Erythroblast (primary cell): ENCODE measurements around the gene MYO1E.

Experiments used
- DNase-seq, 2 experiments: peaks; one replicate each; lab custom pipeline; 2025; lab: John Stamatoyannopoulos, UW
- GATA1 ChIP-seq: IDR thresholded peaks from 2 replicates; pipeline ENCODE4 v1.6.1; 2011; ENCODE audit warnings: low read depth, mild to moderate bottlenecking, control low read depth, low read length, moderate library complexity
- POLR2A ChIP-seq: IDR thresholded peaks from 2 replicates; pipeline ENCODE4 v1.6.1; 2011; ENCODE audit warnings: mild to moderate bottlenecking, low read length

The MYO1E gene

GRCh38 chr15:59205839-59206622 lies 166.6 kb downstream of the MYO1E start:
- TF ChIP-seq POLR2A = no peak
- TF ChIP-seq GATA1 = no peak
- no peak for DNase-seq

DNA sequence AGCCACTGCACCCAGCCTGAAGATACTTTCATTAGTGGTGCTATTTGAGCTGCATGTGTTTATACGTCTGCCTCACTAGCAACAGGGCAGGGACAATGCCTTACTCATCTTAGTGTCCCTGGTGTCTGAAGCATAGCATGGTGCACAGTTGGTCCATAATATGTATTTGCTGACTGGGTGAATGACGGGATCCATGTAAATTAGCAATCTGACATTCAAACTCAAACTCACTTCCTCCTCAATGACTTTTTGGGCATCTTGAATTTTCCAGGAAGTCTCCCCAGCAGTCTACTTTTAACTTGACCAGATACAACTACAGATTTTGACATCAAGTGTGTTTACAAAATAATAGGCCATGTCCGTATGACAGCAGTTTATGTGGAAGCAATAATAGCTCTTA lies 169.0 kb downstream of the MYO1E start:
- DNase-seq = no peak
- TF ChIP-seq POLR2A (no peak), GATA1 (no peak)

- no peak for TF ChIP-seq GATA1
- TF ChIP-seq POLR2A = no peak
- DNase-seq = no peak
Measured at GRCh38 chr15:59203008-59203407, 169.7 kb downstream of the MYO1E start.

GRCh38 chr15:59200560-59200959 lies 172.1 kb downstream of the MYO1E start:
- DNase-seq = no peak
- TF ChIP-seq GATA1 = no peak
- no peak for TF ChIP-seq POLR2A

GRCh38 chr15:59199626-59200465 lies 172.8 kb downstream of the MYO1E start:
- TF ChIP-seq GATA1 = no peak
- TF ChIP-seq POLR2A = no peak
- no peak for DNase-seq

DNA sequence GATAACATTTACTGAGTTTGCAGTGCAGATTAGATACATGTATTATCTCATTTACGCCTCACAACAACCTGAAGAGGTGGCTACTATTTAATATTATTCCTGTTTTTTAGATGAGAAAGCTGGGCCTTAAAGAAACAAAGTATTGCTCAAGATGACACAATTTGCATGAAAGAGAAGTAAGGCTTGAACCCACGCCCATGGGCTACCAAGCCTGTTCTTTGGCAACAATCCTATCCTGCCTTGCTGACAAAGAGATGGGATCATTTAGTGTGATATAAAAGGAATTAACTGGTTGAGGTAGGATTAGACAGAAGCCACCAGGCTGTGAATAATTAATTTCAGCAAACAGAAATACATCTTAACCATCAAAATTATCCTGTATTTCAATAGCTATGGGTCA lies 175.2 kb downstream of the MYO1E start:
- TF ChIP-seq GATA1 = no peak
- TF ChIP-seq POLR2A = no peak
- no peak for DNase-seq

DNA sequence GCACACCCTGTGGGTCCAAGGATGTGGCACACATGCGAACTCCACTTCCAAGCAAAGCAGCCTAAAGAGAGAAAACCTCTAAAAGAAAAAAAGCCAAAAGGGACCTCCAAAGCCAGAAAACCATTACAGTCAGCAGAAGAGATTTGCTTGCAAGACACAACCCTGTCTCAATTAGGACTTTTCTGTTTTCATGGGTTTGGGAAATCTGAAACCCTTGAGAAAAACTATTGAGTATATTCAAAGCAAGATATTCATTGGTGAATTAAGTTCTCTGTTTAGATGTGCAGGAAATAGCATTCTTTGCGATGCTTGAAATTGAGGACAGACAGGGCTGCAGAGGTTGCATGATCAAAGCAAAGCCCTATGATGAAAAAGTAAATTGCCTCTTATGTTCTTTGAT lies 176.3 kb downstream of the MYO1E start:
- TF ChIP-seq POLR2A (no peak), GATA1 (no peak)
- DNase-seq = no peak

- DNase-seq = no peak
- TF ChIP-seq POLR2A = no peak
- TF ChIP-seq GATA1 = no peak
Measured at GRCh38 chr15:59194639-59195325, 177.9 kb downstream of the MYO1E start.

DNA sequence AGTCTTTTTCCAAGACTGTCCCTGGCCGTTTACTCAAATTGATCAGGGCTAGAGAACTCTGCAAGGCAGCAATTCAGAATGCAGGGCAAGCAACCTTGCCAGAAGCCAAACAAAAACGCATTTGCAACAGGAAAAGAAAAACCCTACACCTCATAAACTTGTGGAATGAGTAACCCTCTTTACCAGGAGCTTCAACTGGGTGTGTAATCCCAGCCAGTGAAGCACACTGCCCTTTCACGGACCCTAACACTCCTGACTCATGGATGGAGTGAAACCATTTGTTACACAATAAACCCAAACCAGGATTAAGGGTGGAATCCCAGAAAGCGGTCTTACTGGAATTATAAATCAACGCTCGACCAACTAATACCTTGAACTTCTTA lies 180.8 kb downstream of the MYO1E start:
- TF ChIP-seq GATA1 (no peak), POLR2A (no peak)
- DNase-seq = no peak

GRCh38 chr15:59190291-59190690 lies 182.4 kb downstream of the MYO1E start:
- no peak for DNase-seq
- TF ChIP-seq POLR2A (no peak), GATA1 (no peak)

- DNase-seq = no peak
- TF ChIP-seq GATA1 = no peak
- no peak for TF ChIP-seq POLR2A
Measured at GRCh38 chr15:59189241-59189640, 183.4 kb downstream of the MYO1E start.

DNA sequence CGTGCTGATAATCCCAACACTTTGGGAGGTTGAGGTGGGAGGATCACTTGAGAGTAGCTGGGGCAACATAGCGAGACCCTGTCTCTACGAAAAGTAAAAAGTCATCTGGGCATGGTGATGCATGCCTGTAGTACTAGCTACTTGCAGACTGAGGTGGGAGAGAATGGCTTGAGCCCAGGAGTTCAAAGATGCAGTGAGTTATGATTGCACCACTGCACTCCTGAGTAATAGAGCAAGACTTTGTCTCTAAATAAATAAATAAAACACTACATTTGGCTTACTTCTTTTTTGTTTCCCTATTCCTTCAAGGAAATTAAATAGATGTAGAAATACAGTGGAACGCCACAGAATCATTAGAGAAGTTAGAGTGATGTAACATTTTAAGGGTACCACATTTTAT lies 186.2 kb downstream of the MYO1E start:
- no peak for DNase-seq
- no peak for TF ChIP-seq GATA1
- TF ChIP-seq POLR2A = no peak

- peak; percentile 9 to 11 for DNase-seq
- TF ChIP-seq GATA1 (no peak), POLR2A (no peak)
Measured at GRCh38 chr15:59185725-59186124, 186.9 kb downstream of the MYO1E start.

DNA sequence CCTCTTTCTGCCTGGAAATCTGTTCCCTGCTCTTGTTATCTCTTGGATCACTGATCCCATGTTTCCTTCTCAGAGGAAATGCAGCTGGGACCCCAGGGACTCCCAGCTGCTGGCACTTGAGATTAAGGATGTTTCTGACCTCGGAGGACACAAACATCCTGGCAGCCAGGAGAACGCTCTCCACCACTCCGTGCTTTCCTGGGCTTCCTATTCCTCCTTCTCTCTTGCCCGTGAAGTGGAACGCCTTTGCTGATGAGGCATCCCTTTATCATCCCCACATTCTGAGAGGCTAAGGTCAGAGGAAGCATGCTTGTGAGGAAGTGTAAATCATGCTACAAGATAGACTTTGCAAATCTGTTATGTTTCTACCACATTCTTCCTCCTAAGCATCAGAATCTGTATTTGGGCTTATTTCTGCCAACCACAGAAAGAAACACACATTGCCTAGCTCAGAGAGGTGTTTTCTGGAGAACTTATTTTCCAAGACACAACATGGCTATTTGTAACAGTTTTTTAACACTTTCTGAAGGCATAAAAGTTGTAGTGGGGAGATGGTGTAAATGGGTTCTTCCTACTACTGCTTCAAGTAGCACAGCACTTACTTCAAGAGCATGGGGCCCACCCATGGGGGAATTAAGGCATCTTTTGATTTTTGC lies 191.6 kb downstream of the MYO1E start:
- TF ChIP-seq GATA1 (no peak), POLR2A (no peak)
- DNase-seq = no peak

GRCh38 chr15:59179717-59180116 lies 193.0 kb downstream of the MYO1E start:
- no peak for TF ChIP-seq POLR2A
- TF ChIP-seq GATA1 = no peak
- DNase-seq = no peak
